SK-N-SH treated with all-trans-retinoic acid at 6 μM for 48 hours (cell line): ENCODE results near the gene PSMC2.

Experiments used
- ATAC-seq: fragments of 200-7000 bp; cut with Tn5 transposase; 3 replicates; pipeline ENCODE4 v1.9.1; 2020; ENCODE audit warnings: mild to moderate bottlenecking, moderate library complexity
- CSDC2 ChIP-seq: fragments of 250-450 bp; sonication (Bioruptor Pico); IDR thresholded peaks from 2 replicates; pipeline ENCODE4 v1.5.0; 2020; ENCODE audit warnings: mild to moderate bottlenecking, moderate library complexity
- CSRNP3 ChIP-seq: fragments of 250-450 bp; sonication (Bioruptor Pico); IDR thresholded peaks from 2 replicates; pipeline ENCODE4 v1.5.1; 2021; ENCODE audit warnings: mild to moderate bottlenecking, moderate library complexity
- ESRRG ChIP-seq: fragments of 250-450 bp; sonication (Bioruptor Pico); IDR thresholded peaks from 2 replicates; pipeline ENCODE4 v1.6.1; 2021; ENCODE audit warnings: mild to moderate bottlenecking
- GLIS3 ChIP-seq: fragments of 250-450 bp; sonication (Bioruptor Pico); IDR thresholded peaks from 2 replicates; pipeline ENCODE4 v1.5.0; 2020; ENCODE audit warnings: mild to moderate bottlenecking, moderate library complexity
- RARB ChIP-seq: fragments of 250-450 bp; sonication (Bioruptor Pico); IDR thresholded peaks from 2 replicates; pipeline ENCODE4 v1.8.0; 2021; ENCODE audit warnings: mild to moderate bottlenecking, moderate library complexity
- TCF4 ChIP-seq: fragments of 250-450 bp; sonication (Bioruptor Pico); IDR thresholded peaks from 2 replicates; pipeline ENCODE4 v1.8.0; 2021; ENCODE audit warnings: mild to moderate bottlenecking, moderate library complexity, borderline replicate concordance
- TOX ChIP-seq: fragments of 250-450 bp; sonication (Bioruptor Pico); IDR thresholded peaks from 2 replicates; pipeline ENCODE4 v1.8.0; 2021; ENCODE audit warnings: mild to moderate bottlenecking, moderate library complexity, borderline replicate concordance
- ZC3H10 ChIP-seq: fragments of 250-450 bp; sonication (Bioruptor Pico); IDR thresholded peaks from 2 replicates; pipeline ENCODE4 v1.5.1; 2021; ENCODE audit warnings: mild to moderate bottlenecking, moderate library complexity
- ZFP3 ChIP-seq: fragments of 250-450 bp; sonication (Bioruptor Pico); IDR thresholded peaks from 2 replicates; pipeline ENCODE4 v1.5.0; 2020; ENCODE audit warnings: mild to moderate bottlenecking, moderate library complexity
- ZFP30 ChIP-seq: fragments of 450-650 bp; formaldehyde crosslinking; IDR thresholded peaks from 2 replicates; pipeline ENCODE4 v1.5.0; 2022; ENCODE audit warnings: mild to moderate bottlenecking, moderate library complexity
- ZNF565 ChIP-seq: fragments of 450-650 bp; formaldehyde crosslinking; conservative IDR thresholded peaks from 2 replicates; pipeline ENCODE4 v1.5.0; 2020; ENCODE audit warnings: low read depth, mild to moderate bottlenecking, moderate library complexity
- ZNF8 ChIP-seq: fragments of 450-650 bp; formaldehyde crosslinking; IDR thresholded peaks from 2 replicates; pipeline ENCODE4 v1.5.0; 2020; ENCODE audit warnings: mild to moderate bottlenecking, moderate library complexity
- TF ChIP-seq, protein P1 (sequence below): fragments of 250-450 bp; sonication (Bioruptor Pico); IDR thresholded peaks from 2 replicates; pipeline ENCODE4 v1.8.0; 2020; ENCODE audit warnings: mild to moderate bottlenecking, moderate library complexity, borderline replicate concordance
- TF ChIP-seq, protein P2 (sequence below): fragments of 250-450 bp; sonication (Bioruptor Pico); IDR thresholded peaks from 2 replicates; pipeline ENCODE4 v1.5.0; 2020; ENCODE audit warnings: mild to moderate bottlenecking, moderate library complexity
- TF ChIP-seq, protein P3 (sequence below): fragments of 250-450 bp; sonication (Bioruptor Pico); IDR thresholded peaks from 2 replicates; pipeline ENCODE4 v1.5.1; 2020; ENCODE audit warnings: low read depth, mild to moderate bottlenecking, moderate library complexity
- TF ChIP-seq, protein P4 (sequence below): fragments of 250-450 bp; sonication (Bioruptor Pico); IDR thresholded peaks from 2 replicates; pipeline ENCODE4 v1.8.0; 2021; ENCODE audit warnings: low read depth, mild to moderate bottlenecking, moderate library complexity, borderline replicate concordance

Gene PSMC2

DNA sequence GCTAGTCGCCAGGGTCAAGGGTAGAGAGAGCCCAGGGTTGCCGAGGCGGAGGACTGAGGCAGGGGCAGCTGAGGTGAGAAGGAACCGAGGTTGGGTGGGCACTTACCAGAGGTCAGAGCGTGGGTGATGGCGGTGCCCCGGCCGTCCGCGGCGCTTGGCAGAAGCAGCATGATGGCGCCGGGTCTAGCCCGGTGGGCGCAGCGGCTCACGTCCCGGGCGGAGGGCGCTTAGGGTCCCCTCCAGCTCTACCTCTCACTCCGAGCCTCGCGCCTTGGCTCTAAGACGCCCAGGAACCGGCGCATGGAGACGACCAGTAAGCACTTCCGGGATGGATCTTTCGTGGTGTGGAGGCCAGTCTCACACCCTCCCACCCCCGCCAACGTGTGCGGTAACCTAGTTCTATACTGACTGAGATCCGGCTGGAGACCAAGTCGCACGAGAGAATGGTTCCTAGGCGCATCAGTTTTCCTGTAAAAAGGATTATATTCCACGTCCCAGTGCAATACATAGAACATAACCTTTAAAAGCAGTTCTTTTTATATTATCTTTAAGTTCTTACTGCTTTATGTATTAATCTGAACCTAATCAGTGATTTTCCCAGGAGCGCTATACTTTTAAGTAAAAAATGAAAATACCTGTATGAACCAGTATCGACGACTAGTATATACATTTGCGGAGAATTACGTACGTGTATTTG, 2.8 kb upstream of the PSMC2 start, which contains the start of gene DNAJC2:
Gene DNAJC2, minus strand, starts transcription at position 315 of the 697 bp plus-strand sequence. Its CDS starts 145 bp downstream, at position 170.
- ATAC-seq = peak; percentile 93
- 0 out of 2 replicates have a peak, but pooled peaks have one; percentile 13 for TF ChIP-seq ZC3H10 (CRISPR knock-in tag)
- no peak for TF ChIP-seq ZNF8
- TF ChIP-seq, protein P1, sequence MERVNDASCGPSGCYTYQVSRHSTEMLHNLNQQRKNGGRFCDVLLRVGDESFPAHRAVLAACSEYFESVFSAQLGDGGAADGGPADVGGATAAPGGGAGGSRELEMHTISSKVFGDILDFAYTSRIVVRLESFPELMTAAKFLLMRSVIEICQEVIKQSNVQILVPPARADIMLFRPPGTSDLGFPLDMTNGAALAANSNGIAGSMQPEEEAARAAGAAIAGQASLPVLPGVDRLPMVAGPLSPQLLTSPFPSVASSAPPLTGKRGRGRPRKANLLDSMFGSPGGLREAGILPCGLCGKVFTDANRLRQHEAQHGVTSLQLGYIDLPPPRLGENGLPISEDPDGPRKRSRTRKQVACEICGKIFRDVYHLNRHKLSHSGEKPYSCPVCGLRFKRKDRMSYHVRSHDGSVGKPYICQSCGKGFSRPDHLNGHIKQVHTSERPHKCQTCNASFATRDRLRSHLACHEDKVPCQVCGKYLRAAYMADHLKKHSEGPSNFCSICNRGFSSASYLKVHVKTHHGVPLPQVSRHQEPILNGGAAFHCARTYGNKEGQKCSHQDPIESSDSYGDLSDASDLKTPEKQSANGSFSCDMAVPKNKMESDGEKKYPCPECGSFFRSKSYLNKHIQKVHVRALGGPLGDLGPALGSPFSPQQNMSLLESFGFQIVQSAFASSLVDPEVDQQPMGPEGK (CRISPR knock-in tag) = peak; percentile 35; the same call in 1 of the 2 replicates
- 0 out of 2 replicates have a peak, but pooled peaks have one; percentile 22 for TF ChIP-seq ZFP3 (CRISPR knock-in tag)
- TF ChIP-seq ZFP30 (CRISPR knock-in tag) = no peak
- TF ChIP-seq, protein P2, sequence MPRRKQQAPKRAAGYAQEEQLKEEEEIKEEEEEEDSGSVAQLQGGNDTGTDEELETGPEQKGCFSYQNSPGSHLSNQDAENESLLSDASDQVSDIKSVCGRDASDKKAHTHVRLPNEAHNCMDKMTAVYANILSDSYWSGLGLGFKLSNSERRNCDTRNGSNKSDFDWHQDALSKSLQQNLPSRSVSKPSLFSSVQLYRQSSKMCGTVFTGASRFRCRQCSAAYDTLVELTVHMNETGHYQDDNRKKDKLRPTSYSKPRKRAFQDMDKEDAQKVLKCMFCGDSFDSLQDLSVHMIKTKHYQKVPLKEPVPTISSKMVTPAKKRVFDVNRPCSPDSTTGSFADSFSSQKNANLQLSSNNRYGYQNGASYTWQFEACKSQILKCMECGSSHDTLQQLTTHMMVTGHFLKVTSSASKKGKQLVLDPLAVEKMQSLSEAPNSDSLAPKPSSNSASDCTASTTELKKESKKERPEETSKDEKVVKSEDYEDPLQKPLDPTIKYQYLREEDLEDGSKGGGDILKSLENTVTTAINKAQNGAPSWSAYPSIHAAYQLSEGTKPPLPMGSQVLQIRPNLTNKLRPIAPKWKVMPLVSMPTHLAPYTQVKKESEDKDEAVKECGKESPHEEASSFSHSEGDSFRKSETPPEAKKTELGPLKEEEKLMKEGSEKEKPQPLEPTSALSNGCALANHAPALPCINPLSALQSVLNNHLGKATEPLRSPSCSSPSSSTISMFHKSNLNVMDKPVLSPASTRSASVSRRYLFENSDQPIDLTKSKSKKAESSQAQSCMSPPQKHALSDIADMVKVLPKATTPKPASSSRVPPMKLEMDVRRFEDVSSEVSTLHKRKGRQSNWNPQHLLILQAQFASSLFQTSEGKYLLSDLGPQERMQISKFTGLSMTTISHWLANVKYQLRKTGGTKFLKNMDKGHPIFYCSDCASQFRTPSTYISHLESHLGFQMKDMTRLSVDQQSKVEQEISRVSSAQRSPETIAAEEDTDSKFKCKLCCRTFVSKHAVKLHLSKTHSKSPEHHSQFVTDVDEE = peak; percentile 58; the same call in 1 of the 2 replicates

DNA sequence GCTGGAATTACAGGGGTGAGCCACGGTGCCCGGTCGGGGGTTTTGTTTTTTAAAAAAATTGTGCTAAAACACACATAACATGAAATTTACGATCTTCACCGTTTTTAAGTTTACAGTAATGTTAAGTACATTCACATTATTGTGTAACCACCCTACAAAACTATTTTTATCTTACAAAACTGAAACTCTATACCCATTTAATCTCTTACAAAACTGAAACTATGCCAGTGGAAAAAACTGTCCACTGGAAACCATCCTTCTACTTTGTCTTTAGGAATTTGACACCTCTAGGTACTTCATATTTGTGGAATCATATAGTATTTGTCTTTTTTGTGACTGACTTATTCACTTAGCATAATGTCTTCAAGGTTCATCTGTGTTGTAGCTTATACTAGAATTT, 1.0 kb upstream of the PSMC2 start:
- ATAC-seq = no peak
- TF ChIP-seq ZNF8 = no peak
- no peak for TF ChIP-seq ESRRG (CRISPR knock-in tag)
- TF ChIP-seq TCF4 (CRISPR knock-in tag) = no peak

DNA sequence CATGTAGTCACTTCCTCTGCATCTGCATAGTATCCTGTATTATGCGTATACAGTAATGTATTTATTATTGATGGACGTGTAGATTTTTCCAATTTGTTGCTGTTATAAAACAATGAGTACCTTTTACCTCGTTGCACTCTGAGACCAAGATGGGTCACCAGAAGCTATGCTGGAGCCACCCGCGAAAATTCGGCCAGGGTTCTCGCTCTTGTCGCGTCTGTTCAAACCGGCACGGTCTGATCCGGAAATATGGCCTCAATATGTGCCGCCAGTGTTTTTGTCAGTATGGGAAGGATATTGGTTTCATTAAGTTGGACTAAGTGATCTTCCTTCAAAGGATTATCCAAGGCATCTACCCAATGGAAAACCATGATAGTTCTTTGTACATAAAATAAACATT, 1.0 kb downstream of the PSMC2 start:
- TF ChIP-seq, protein P3, sequence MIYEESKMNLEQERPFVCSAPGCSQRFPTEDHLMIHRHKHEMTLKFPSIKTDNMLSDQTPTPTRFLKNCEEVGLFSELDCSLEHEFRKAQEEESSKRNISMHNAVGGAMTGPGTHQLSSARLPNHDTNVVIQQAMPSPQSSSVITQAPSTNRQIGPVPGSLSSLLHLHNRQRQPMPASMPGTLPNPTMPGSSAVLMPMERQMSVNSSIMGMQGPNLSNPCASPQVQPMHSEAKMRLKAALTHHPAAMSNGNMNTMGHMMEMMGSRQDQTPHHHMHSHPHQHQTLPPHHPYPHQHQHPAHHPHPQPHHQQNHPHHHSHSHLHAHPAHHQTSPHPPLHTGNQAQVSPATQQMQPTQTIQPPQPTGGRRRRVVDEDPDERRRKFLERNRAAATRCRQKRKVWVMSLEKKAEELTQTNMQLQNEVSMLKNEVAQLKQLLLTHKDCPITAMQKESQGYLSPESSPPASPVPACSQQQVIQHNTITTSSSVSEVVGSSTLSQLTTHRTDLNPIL (CRISPR knock-in tag) = no peak
- TF ChIP-seq, protein P1 (CRISPR knock-in tag) = no peak
- TF ChIP-seq GLIS3 (CRISPR knock-in tag) (no peak), CSRNP3 (no peak), RARB (CRISPR knock-in tag) (no peak), ZNF565 (CRISPR knock-in tag) (no peak), ZNF8 (no peak)
- TF ChIP-seq, protein P2 = no peak
- ATAC-seq = no peak

- TF ChIP-seq CSDC2 (CRISPR knock-in tag) (no peak), TOX (CRISPR knock-in tag) (no peak), ZNF8 (no peak), ESRRG (CRISPR knock-in tag) (no peak)
- TF ChIP-seq, protein P4, sequence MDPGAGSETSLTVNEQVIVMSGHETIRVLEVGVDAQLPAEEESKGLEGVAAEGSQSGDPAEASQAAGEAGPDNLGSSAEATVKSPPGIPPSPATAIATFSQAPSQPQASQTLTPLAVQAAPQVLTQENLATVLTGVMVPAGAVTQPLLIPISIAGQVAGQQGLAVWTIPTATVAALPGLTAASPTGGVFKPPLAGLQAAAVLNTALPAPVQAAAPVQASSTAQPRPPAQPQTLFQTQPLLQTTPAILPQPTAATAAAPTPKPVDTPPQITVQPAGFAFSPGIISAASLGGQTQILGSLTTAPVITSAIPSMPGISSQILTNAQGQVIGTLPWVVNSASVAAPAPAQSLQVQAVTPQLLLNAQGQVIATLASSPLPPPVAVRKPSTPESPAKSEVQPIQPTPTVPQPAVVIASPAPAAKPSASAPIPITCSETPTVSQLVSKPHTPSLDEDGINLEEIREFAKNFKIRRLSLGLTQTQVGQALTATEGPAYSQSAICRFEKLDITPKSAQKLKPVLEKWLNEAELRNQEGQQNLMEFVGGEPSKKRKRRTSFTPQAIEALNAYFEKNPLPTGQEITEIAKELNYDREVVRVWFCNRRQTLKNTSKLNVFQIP (CRISPR knock-in tag) = no peak
- ATAC-seq = no peak
These were observed 1.5 kb downstream of the PSMC2 start for GRCh38 chr7:103348959-103349358.
